GM19395 (cell line): Measurements from ENCODE around the gene HCST.
"Not testable (repeated sequence)": the region's sequence is repeated elsewhere in the genome, so short reads cannot be mapped to it uniquely, and the experiment has no call there.

Experiments
- ATAC-seq: cut with Tn5 transposase; IDR thresholded peaks from one replicate; pipeline ENCODE4 v1.9.1; 2021; ENCODE audit warnings: mild to moderate bottlenecking, moderate library complexity; ENCODE audit not compliant: unreplicated experiment

The HCST gene

GRCh38 chr19:35879068-35879467 is 23.3 kb upstream of the HCST start:
- no peak for ATAC-seq

GRCh38 chr19:35879770-35880317 is 22.5 kb upstream of the HCST start:
- no peak for ATAC-seq

DNA sequence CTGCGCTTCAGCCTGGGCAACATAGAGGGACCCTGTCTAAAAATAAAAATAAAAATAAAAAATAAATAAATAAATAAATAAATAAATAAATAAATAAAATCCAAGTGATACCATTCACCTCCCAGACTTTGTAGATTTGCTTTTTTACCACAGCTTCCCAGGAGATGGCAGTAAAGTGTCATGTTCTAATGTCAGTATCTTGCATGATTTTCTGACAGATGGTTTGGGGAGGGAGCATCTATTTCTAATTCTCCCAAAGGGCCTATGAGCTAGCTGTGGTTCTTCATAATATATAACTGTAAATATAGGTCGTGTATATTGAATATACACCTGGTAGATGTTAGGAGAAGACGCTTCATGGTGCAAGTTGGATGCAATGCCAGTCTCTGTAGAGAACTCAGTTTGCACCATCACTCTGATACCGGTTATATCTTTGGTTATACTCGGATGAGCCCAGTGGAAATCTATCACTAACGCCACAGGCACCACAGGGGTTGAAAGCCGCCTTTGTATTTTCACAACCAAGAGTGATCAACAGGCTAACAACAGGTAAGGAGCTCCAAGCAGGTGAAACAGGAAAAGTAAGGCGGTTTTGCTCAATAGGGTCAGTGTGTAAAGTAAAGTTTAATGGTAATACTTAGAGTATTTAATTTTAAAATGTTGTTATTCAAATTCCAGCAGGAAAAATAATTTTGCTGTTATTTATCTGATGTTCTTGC is 20.1 kb upstream of the HCST start:
- ATAC-seq = no peak

DNA sequence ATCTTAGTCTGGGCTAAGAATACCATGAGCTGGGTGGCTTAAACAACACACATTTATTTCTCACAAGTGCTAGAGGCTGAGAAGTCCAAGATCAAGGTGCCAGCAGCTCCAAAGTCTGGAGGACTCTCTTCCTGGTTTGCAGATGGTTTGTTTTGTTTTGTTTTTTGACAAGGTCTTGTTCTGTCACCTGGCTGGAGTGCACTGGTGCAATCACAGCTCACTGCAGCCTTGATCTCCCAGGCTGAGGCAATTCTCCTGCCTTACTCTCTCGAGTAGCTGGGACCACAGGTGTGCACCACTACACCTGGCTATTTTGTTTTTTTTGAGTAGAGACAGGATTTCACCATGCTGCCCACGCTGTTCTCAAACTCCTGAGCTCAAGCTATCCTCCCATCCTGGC is 18.4 kb upstream of the HCST start:
- ATAC-seq = no peak

GRCh38 chr19:35885225-35885738 is 17.0 kb upstream of the HCST start:
- no peak for ATAC-seq

DNA sequence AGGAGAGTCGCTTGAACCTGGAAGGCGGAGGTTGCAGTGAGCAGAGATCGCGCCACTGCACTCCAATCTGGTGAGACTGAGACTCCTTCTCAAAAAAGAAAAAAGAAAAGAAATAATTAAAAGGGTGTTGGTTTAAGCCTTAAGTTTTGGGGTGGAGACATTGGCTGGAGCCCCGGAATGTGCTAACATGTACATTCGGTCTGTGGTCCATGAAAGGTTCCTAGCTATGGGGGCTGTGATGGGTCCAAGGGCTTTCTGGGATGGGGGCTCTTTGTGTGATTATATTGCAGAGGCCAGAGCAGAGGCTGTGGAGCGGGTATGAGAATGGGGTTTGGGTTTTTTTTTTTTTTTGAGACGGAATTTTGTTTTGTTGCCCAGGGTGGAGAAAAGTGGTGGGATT is 16.4 kb upstream of the HCST start:
- ATAC-seq = no peak

GRCh38 chr19:35887197-35887596 is 15.1 kb upstream of the HCST start:
- no peak for ATAC-seq

- no peak for ATAC-seq
Measured at GRCh38 chr19:35888398-35888797, 13.9 kb upstream of the HCST start.

GRCh38 chr19:35889370-35890112 is 12.8 kb upstream of the HCST start:
- no peak for ATAC-seq

- no peak for ATAC-seq
Measured at GRCh38 chr19:35890113-35890650, 12.1 kb upstream of the HCST start.

DNA sequence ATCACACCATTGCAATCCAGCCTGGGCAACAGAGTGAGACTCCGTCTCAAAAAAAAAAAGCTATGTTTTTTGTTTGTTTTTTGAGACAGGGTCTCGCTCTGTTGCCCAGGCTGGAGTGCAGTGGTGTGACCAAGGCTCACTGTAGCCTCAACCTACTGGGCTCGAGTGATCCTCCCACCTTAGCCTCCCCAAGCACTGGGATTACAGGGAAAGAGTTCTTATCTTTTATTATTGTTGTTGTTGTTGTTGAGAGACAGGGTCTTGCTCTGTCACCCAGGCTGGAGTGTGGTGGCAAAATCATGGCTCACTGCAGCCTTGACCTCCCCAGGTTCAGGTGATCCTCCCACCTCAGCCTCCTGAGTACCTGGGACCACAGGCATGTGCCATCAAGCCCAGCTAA is 10.5 kb upstream of the HCST start:
- not testable (repeated sequence) for ATAC-seq

GRCh38 chr19:35894342-35894741 is 8.0 kb upstream of the HCST start:
- ATAC-seq = no peak

DNA sequence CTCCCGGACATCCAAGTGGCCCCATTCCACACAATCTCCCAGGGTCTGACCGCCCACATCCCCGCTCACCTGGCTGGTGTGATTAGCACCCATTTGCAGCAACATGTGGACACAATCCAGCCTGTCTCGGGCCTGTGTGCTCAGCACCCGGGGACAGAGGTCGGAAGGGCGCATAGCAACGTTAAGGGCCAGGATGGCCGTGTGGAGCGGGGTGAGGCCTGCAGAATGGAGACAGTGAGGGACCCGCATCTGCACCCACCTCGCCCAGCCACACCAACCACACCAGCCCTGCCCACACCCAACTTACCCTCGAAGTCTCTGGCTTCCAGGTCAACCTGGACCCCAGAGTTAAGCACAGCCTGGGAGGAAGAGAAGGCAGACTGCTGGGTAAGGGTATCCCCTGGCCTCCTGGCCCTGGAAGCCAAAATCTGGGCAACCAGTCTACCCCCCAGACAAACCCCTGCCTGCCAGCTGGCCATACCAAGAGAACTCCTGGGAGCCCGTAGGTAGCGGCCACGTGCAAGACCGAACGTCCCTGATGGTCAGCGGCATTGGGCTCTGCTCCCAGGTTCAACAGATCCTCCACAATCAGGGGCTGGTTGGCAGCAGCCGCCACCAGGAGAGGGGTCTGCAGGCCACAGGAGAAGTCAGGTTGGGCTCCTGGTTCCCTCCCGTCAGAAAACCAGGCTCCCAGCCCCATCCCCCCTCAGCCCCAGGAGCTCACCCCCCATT is 6.3 kb upstream of the HCST start:
- no peak for ATAC-seq

DNA sequence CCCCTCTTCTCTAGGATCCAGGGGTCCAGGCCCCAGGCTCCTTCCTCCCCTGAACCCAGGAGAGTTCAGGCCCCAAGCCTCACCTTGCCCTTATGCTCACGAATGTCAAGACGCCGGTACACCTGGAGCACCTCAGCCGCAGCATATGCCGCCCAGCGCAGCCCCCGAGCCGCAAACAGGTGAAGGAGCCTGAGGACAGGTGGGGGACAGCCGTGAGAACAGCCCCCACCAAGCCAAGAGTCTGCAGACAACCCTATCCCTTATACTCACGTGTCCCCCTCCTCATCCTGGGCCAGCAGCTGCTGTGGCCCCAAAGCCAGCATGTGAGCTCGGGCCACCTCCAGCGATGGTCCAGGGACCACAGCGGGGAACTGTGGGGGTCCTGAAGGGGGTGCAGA is 5.7 kb upstream of the HCST start:
- ATAC-seq = no peak

DNA sequence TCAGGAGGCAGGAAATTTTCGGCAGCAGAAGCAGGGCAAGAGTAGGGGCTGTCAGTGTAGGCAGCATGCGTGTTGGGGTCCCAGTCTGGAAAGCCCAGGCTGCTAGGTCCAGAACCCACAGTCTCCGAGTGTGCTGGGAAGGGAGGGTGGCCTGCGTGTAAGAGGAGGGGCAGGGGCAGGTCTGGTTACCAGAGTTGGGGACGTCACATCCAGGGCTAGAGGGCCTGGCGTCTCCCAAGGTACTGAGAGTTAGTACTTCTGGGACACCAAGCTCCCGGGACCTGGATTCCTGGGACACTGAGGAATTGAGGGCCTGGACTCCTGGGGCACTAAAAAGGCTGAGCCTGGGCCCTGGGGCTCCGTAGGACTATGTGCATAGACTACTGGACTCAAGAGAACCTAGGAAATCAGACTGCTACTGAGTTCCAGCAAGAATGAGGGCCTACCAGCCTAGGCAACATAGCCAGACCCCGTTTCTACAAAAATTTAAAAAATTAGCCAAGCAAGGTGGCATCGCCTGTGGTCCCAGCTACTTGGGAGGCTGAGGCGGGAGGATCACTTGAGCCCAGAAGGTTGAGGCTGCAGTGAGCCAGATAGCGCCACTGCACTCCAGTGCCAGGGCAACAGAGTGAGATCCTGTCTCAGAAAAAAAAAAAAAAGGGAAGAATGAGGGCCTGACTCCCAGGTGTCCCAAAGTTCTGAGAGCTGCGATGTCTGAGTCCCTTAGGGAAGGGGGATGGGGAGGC is 4.5 kb upstream of the HCST start:
- ATAC-seq = no peak

- no peak for ATAC-seq
Measured at GRCh38 chr19:35898499-35898809, 3.9 kb upstream of the HCST start.

DNA sequence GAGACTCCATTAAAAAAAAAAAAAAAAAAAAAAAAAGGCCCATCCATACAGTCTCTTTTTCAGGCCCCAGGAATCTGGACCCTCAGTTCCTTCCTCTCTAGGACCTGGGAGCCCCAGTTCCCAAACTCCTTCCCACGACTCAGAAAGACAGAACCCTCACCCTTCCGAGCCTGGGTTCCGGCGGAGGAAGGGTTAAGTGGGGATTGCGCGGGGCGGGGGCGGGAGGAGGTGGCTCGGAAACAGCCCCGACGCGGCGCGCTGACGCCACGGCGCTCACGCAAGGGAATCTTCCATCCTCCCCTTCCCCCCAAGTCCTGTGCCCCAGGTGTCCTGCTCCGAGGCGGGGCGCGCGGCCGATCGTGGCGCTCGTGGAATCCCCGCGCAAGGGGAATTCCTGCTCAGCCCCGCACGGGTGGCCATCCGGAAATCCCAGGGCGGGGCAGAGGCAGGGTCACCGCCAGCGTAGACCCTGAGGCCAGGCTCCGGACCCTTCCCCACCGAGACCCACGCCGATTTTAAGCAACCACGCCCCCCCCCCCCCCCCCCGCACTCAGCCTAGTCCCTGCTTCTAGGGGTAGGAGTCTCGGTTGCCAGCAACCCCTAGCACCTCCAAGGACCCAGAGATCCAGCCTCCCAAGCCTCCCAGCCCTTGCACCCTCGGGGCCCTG is 2.6 kb upstream of the HCST start:
- ATAC-seq = peak; percentile 52

- no peak for ATAC-seq
Measured at GRCh38 chr19:35901055-35901644, 1.2 kb upstream of the HCST start.

GRCh38 chr19:35902870-35903475 is 644 bp downstream of the HCST start:
- no peak for ATAC-seq
